Kidney (tissue), 14 donors: Measurements from ENCODE around the gene STXBP6. TPM values are rescaled to one million over a fixed set of nuclear protein-coding genes. Genes with fewer than 3 reads are reported as not detected.
A peak's percentile ranks its signal among the peaks of the same experiment; 100 is the strongest.

Experiments
- DNase-seq, 5 donors: peaks; one replicate each; pipeline ENCODE4 v3.0.0-alpha.2; 2013 to 2020
- FAIRE-seq: peaks from 2 replicates; lab custom pipeline; 2012; peaks lifted over from hg19 to GRCh38; lab: Jason Lieb, UNC
- H3K27ac ChIP-seq, 2 donors: one replicate each; pipeline ENCODE4 v1.7.0; 2013; ENCODE audit warnings: low read depth in 2 of 2, low read length in 2 of 2, inconsistent platforms in 1 of 2
- H3K27me3 ChIP-seq: one replicate; pipeline ENCODE4 v1.7.1; 2013; ENCODE audit warnings: low read length, inconsistent platforms; ENCODE audit not compliant: control insufficient read depth, insufficient read depth
- H3K36me3 ChIP-seq, 3 donors: one replicate each; pipeline versions ENCODE4 v1.7.0 to v1.7.1; 2013; ENCODE audit warnings: low read length in 3 of 3, control low read depth in 1 of 3, inconsistent platforms in 1 of 3; ENCODE audit not compliant: insufficient read depth in 3 of 3, control insufficient read depth in 2 of 3
- H3K4me1 ChIP-seq, 3 donors: one replicate each; pipeline versions ENCODE4 v1.7.0 to v1.7.1; 2013; ENCODE audit warnings: low read length in 3 of 3, inconsistent platforms in 1 of 3, low read depth in 1 of 3; ENCODE audit not compliant: control insufficient read depth in 2 of 3, insufficient read depth in 2 of 3
- H3K4me3 ChIP-seq, 3 donors: one replicate each; pipeline versions ENCODE4 v1.7.0 to v1.8.1; 2013; ENCODE audit warnings: low read length in 3 of 3, control low read depth in 1 of 3, inconsistent platforms in 1 of 3
- H3K9ac ChIP-seq, 3 donors: one replicate each; pipeline versions ENCODE4 v1.7.0 to v1.7.1; 2013; ENCODE audit warnings: low read length in 3 of 3, control low read depth in 1 of 3, inconsistent platforms in 1 of 3
- H3K9me3 ChIP-seq, 3 donors: one replicate each; pipeline versions ENCODE4 v1.7.0 to v1.7.1; 2013; ENCODE audit warnings: low read length in 3 of 3, control low read depth in 1 of 3, inconsistent platforms in 1 of 3; ENCODE audit not compliant: control insufficient read depth in 2 of 3, insufficient read depth in 1 of 3
- CTCF ChIP-seq: IDR thresholded peaks from 3 replicates; pipeline ENCODE4 v1.5.1; 2012; ENCODE audit warnings: mild to moderate bottlenecking, moderate library complexity, borderline replicate concordance; ENCODE audit not compliant: insufficient read depth; ENCODE audit errors: extremely low read depth
- intact Hi-C: fragments of 100-400 bp; cut with DNase I; formaldehyde crosslinking; loops from one replicate; pipeline ENCODE4 v1.11.1; 2022
- polyA plus RNA-seq: library from polyadenylated mRNA; stranded (reverse); fragments of 350-450 nt; fragmentation: Illumina TruSeq; extraction: RNeasy Lipid Tissue Mini Kit (QIAGEN cat#74804); gene quantifications from one replicate; pipeline ENCODE4 v1.2.3, GENCODE V29; 2014; ENCODE audit warnings: low read depth, low replicate concordance; ENCODE audit not compliant: insufficient read depth
- total RNA-seq: library from RNA; stranded (reverse); fragmentation: NEBNext Ultra II Directional; extraction: Animal tissue kit (Norgen Biotek cat#: 25700); gene quantifications from one replicate; pipeline ENCODE4 v1.2.1, GENCODE V29; 2021
- donor health status: control.
- donor health status: control.
- donor health status: control.
- donor health status: control.
- donor health status: control.
- donor health status: DM: yes; HTN: yes; CAD: no.
- donor health status: Normal renal cell carcinoma (clear cell type).

STXBP6 gene
- total and polyA plus RNA-seq, 2 donors from 2014 or later, result 2.8 to 3.9 TPM

DNA sequence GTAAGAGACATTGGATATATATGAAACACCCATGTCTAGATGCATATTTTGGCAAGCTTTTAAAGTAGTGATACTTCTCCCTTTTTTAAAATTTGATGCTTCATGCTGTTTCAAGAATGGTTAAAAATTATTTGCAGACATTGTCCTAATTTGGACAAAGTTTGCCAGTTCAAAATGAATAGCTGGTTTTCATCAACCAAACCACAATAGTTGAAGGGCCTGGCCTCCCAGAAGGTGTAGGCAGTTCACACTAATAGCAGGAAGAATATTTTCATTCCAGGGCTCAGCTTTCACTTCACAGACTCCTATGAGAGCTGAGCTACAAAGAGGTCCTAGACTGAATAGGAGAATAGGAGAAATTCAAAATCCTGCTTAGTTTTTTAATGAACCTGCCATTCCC lies 78.7 kb downstream of the STXBP6 start:
- intact Hi-C loops, result no loop called here
- no peak for FAIRE-seq
- H3K36me3 ChIP-seq, result no peaks in the 10 kb centered on the region
- H3K4me3 ChIP-seq, result no peak overlapping the region
- DNase-seq, result no peak
- TF ChIP-seq CTCF, result no peak
- H3K27me3 ChIP-seq, result no peaks in the 10 kb centered on the region
- H3K27ac ChIP-seq, result no peak overlapping the region
- no peak overlapping the region for H3K9ac ChIP-seq
- H3K9me3 ChIP-seq, result no peaks in the 10 kb centered on the region
- H3K4me1 ChIP-seq, result no peaks in the 10 kb centered on the region

DNA sequence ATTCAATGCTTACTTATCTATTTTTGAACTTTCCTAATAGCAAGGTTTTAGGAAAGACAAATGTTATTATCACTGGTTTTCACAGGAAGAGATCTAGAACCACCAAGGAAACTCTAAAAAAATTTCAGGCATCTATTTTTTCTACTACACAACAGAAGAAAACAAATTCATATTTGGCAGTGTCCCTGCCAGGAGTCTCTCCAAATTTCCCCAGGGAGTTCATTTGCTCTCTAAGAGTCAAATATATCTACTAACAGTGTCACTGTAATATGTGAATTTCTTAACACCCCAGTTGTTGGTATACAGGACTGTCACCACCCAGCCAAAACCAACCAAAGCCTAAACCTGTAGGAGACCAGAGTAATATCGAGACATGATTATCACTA lies 83.4 kb downstream of the STXBP6 start:
- H3K27me3 ChIP-seq, result no peaks in the 10 kb centered on the region
- no peak overlapping the region for H3K4me3 ChIP-seq
- H3K4me1 ChIP-seq, result no peaks in the 10 kb centered on the region
- no peaks in the 10 kb centered on the region for H3K36me3 ChIP-seq
- no peaks in the 10 kb centered on the region for H3K9me3 ChIP-seq
- H3K27ac ChIP-seq, result no peak overlapping the region
- intact Hi-C loops, result no loop called here
- H3K9ac ChIP-seq, result no peak overlapping the region
- DNase-seq, result no peak
- no peak for FAIRE-seq
- no peak for TF ChIP-seq CTCF

GRCh38 chr14:24965934-24966578 lies 83.9 kb downstream of the STXBP6 start:
- H3K27ac ChIP-seq, result no peak overlapping the region
- no peaks in the 10 kb centered on the region for H3K27me3 ChIP-seq
- no peaks in the 10 kb centered on the region for H3K4me1 ChIP-seq
- H3K9ac ChIP-seq, result no peak overlapping the region
- no peak for FAIRE-seq
- DNase-seq, result peak in 1 of 5 donors; percentile 48
- H3K4me3 ChIP-seq, result no peak overlapping the region
- intact Hi-C loops, result no loop called here
- H3K36me3 ChIP-seq, result no peaks in the 10 kb centered on the region
- no peaks in the 10 kb centered on the region for H3K9me3 ChIP-seq
- no peak for TF ChIP-seq CTCF

GRCh38 chr14:24965578-24965933 lies 84.4 kb downstream of the STXBP6 start:
- FAIRE-seq (no peak), DNase-seq (no peak)
- Histone ChIP-seq H3K27me3 (no peaks in the 10 kb centered on the region), H3K27ac (no peak overlapping the region), H3K4me1 (no peaks in the 10 kb centered on the region), H3K36me3 (no peaks in the 10 kb centered on the region), H3K4me3 (no peak overlapping the region), H3K9ac (no peak overlapping the region), H3K9me3 (no peaks in the 10 kb centered on the region)
- TF ChIP-seq CTCF, result no peak
- intact Hi-C loops, result no loop called here
